Measurements from ENCODE around the gene SHC1. TPM values are rescaled to one million over a fixed set of nuclear protein-coding genes. Genes with fewer than 3 reads are reported as not detected.

SHC1 gene
- total RNA-seq, 1 donor, result 22.2 TPM

GRCh38 chr1:154974102-154974807 lies 3.7 kb upstream of the SHC1 start, which contains the start of gene CKS1B:
CKS1B (plus strand) TSS chr1:154974681; CDS start chr1:154974746, 65 bp downstream.
- Histone ChIP-seq H3K9me3 (ENCODE audit: low read depth, low read length) (no peaks in the 10 kb centered on the region), H3K4me1 (ENCODE audit: insufficient read depth, low read length) (peaks cover 55% of the 10 kb centered on the region), H3K27me3 (ENCODE audit: insufficient read depth, low read length) (no peaks in the 10 kb centered on the region), H3K4me3 (ENCODE audit: low read length) (peak within 1 kb of the TSS; percentile 81)

- H3K9me3 ChIP-seq (ENCODE audit: low read depth, low read length), result no peaks in the 10 kb centered on the region
- peak overlapping the region; percentile 81 for H3K4me3 ChIP-seq (ENCODE audit: low read length)
- H3K4me1 ChIP-seq (ENCODE audit: insufficient read depth, low read length), result peaks cover 55% of the 10 kb centered on the region
- no peaks in the 10 kb centered on the region for H3K27me3 ChIP-seq (ENCODE audit: insufficient read depth, low read length)
These were observed 3.0 kb upstream of the SHC1 start for GRCh38 chr1:154973344-154974101.

- peaks cover 55% of the 10 kb centered on the region for H3K4me1 ChIP-seq (ENCODE audit: insufficient read depth, low read length)
These were observed 2.2 kb upstream of the SHC1 start for GRCh38 chr1:154972517-154973343.

GRCh38 chr1:154972213-154972516 lies 1.6 kb upstream of the SHC1 start:
- no peak overlapping the region for H3K4me3 ChIP-seq (ENCODE audit: low read length)
- no peaks in the 10 kb centered on the region for H3K9me3 ChIP-seq (ENCODE audit: low read depth, low read length)
- no peaks in the 10 kb centered on the region for H3K27me3 ChIP-seq (ENCODE audit: insufficient read depth, low read length)
- H3K4me1 ChIP-seq (ENCODE audit: insufficient read depth, low read length), result peaks cover 54% of the 10 kb centered on the region

More at GRCh38 chr1:154972517-154973343, 2.2 kb upstream of the SHC1 start:
- Histone ChIP-seq H3K4me3 (ENCODE audit: low read length) (no peak overlapping the region), H3K9me3 (ENCODE audit: low read depth, low read length) (no peaks in the 10 kb centered on the region), H3K27me3 (ENCODE audit: insufficient read depth, low read length) (no peaks in the 10 kb centered on the region)

- no peak overlapping the region for H3K4me3 ChIP-seq (ENCODE audit: low read length)
- H3K9me3 ChIP-seq (ENCODE audit: low read depth, low read length), result no peaks in the 10 kb centered on the region
- no peaks in the 10 kb centered on the region for H3K27me3 ChIP-seq (ENCODE audit: insufficient read depth, low read length)
- peaks cover 48% of the 10 kb centered on the region for H3K4me1 ChIP-seq (ENCODE audit: insufficient read depth, low read length)
These were observed 923 bp upstream of the SHC1 start for GRCh38 chr1:154971341-154971998.

- Histone ChIP-seq H3K9me3 (ENCODE audit: low read depth, low read length) (no peaks in the 10 kb centered on the region), H3K4me3 (ENCODE audit: low read length) (no peak overlapping the region), H3K27me3 (ENCODE audit: insufficient read depth, low read length) (no peaks in the 10 kb centered on the region), H3K4me1 (ENCODE audit: insufficient read depth, low read length) (peaks cover 39% of the 10 kb centered on the region)
These were observed 591 bp downstream of the SHC1 start for GRCh38 chr1:154969860-154970452.

- Histone ChIP-seq H3K4me3 (ENCODE audit: low read length) (no peak overlapping the region), H3K4me1 (ENCODE audit: insufficient read depth, low read length) (peaks cover 39% of the 10 kb centered on the region), H3K27me3 (ENCODE audit: insufficient read depth, low read length) (no peaks in the 10 kb centered on the region), H3K9me3 (ENCODE audit: low read depth, low read length) (no peaks in the 10 kb centered on the region)
These were observed 1.3 kb downstream of the SHC1 start for GRCh38 chr1:154969246-154969645.

GRCh38 chr1:154968731-154969130 lies 1.8 kb downstream of the SHC1 start:
- peaks cover 41% of the 10 kb centered on the region for H3K4me1 ChIP-seq (ENCODE audit: insufficient read depth, low read length)
- H3K9me3 ChIP-seq (ENCODE audit: low read depth, low read length), result no peaks in the 10 kb centered on the region

GRCh38 chr1:154967331-154967950 lies 3.1 kb downstream of the SHC1 start:
- Histone ChIP-seq H3K4me3 (ENCODE audit: low read length) (no peak overlapping the region), H3K4me1 (ENCODE audit: insufficient read depth, low read length) (peaks cover 42% of the 10 kb centered on the region), H3K9me3 (ENCODE audit: low read depth, low read length) (no peaks in the 10 kb centered on the region), H3K27me3 (ENCODE audit: insufficient read depth, low read length) (no peaks in the 10 kb centered on the region)

More at GRCh38 chr1:154968731-154969130, 1.8 kb downstream of the SHC1 start:
- no peaks in the 10 kb centered on the region for H3K27me3 ChIP-seq (ENCODE audit: insufficient read depth, low read length)
- H3K4me3 ChIP-seq (ENCODE audit: low read length), result no peak overlapping the region

GRCh38 chr1:154966111-154966510 lies 4.4 kb downstream of the SHC1 start:
- no peaks in the 10 kb centered on the region for H3K9me3 ChIP-seq (ENCODE audit: low read depth, low read length)
- no peaks in the 10 kb centered on the region for H3K27me3 ChIP-seq (ENCODE audit: insufficient read depth, low read length)
- H3K4me3 ChIP-seq (ENCODE audit: low read length), result no peak overlapping the region
- peaks cover 35% of the 10 kb centered on the region for H3K4me1 ChIP-seq (ENCODE audit: insufficient read depth, low read length)

GRCh38 chr1:154964359-154964758 lies 6.2 kb downstream of the SHC1 start:
- H3K9me3 ChIP-seq (ENCODE audit: low read depth, low read length), result no peaks in the 10 kb centered on the region
- peaks cover 38% of the 10 kb centered on the region for H3K4me1 ChIP-seq (ENCODE audit: insufficient read depth, low read length)
- no peak overlapping the region for H3K4me3 ChIP-seq (ENCODE audit: low read length)
- H3K27me3 ChIP-seq (ENCODE audit: insufficient read depth, low read length), result no peaks in the 10 kb centered on the region

- Histone ChIP-seq H3K4me3 (ENCODE audit: low read length) (no peak overlapping the region), H3K4me1 (ENCODE audit: insufficient read depth, low read length) (peaks cover 38% of the 10 kb centered on the region), H3K27me3 (ENCODE audit: insufficient read depth, low read length) (no peaks in the 10 kb centered on the region), H3K9me3 (ENCODE audit: low read depth, low read length) (no peaks in the 10 kb centered on the region)
These were observed 6.9 kb downstream of the SHC1 start for GRCh38 chr1:154963643-154964042.

- Histone ChIP-seq H3K4me1 (ENCODE audit: insufficient read depth, low read length) (peaks cover 40% of the 10 kb centered on the region), H3K9me3 (ENCODE audit: low read depth, low read length) (no peaks in the 10 kb centered on the region), H3K4me3 (ENCODE audit: low read length) (no peak overlapping the region), H3K27me3 (ENCODE audit: insufficient read depth, low read length) (no peaks in the 10 kb centered on the region)
These were observed 7.7 kb downstream of the SHC1 start for GRCh38 chr1:154962795-154963330.

Measured in mononuclear cell (primary cell).